Lung (tissue), 12 donors: ENCODE results near the gene ERCC1. TPM values are rescaled to one million over a fixed set of nuclear protein-coding genes. Genes with fewer than 3 reads are reported as not detected.

Experiments used
- ATAC-seq: fragments of 200-7000 bp; cut with Tn5 transposase; one replicate; pipeline ENCODE4 v1.9.1; 2020; ENCODE audit warnings: moderate number of reproducible peaks; ENCODE audit not compliant: insufficient read depth, low FRiP score
- DNase-seq, 3 donors: peaks; one replicate each; pipeline ENCODE4 v3.0.0-alpha.2; 2013 to 2017
- H3K27ac ChIP-seq, 2 donors: one replicate each; pipeline ENCODE4 v1.5.1; 2013; ENCODE audit warnings: mild to moderate bottlenecking in 2 of 2, moderate library complexity in 2 of 2, control low read depth in 1 of 2, inconsistent platforms in 1 of 2, low read depth in 1 of 2, low read length in 1 of 2
- H3K27me3 ChIP-seq, 3 donors: one replicate each; pipeline ENCODE4 v1.5.1; 2013; ENCODE audit warnings: low read length in 2 of 3; ENCODE audit not compliant: control insufficient read depth in 3 of 3, insufficient read depth in 3 of 3
- H3K36me3 ChIP-seq, 4 donors: one replicate each; pipeline ENCODE4 v1.5.1; 2013; ENCODE audit warnings: low read length in 4 of 4, mild to moderate bottlenecking in 1 of 4, moderate library complexity in 1 of 4; ENCODE audit not compliant: control insufficient read depth in 4 of 4, insufficient read depth in 4 of 4
- H3K4me1 ChIP-seq, 5 donors: one replicate each; pipeline ENCODE4 v1.5.1; 2013; ENCODE audit warnings: low read length in 5 of 5, mild to moderate bottlenecking in 2 of 5, moderate library complexity in 1 of 5; ENCODE audit not compliant: control insufficient read depth in 5 of 5, insufficient read depth in 5 of 5
- H3K4me3 ChIP-seq: one replicate; pipeline ENCODE4 v1.5.1; 2013; ENCODE audit warnings: mild to moderate bottlenecking, control low read depth, moderate library complexity
- H3K9ac ChIP-seq, 2 donors: one replicate each; pipeline ENCODE4 v1.5.1; 2013; ENCODE audit warnings: low read length in 2 of 2, control low read depth in 1 of 2; ENCODE audit not compliant: insufficient read depth in 1 of 2
- H3K9me3 ChIP-seq, 4 donors: one replicate each; pipeline ENCODE4 v1.5.1; 2013; ENCODE audit warnings: low read length in 3 of 4, mild to moderate bottlenecking in 1 of 4, moderate library complexity in 1 of 4; ENCODE audit not compliant: control insufficient read depth in 4 of 4, insufficient read depth in 3 of 4
- CTCF ChIP-seq: IDR thresholded peaks from 2 replicates; pipeline ENCODE4 v1.5.1; 2012; ENCODE audit warnings: mild to moderate bottlenecking; ENCODE audit errors: control extremely low read depth, extremely low read depth
- WGBS, 2 donors: extraction: QIAGEN DNeasy Blood & Tissue Kit; methylation state at CpG; one replicate each; pipeline ENCODE4 v1.1.7; 2013; 5-methylcytosine and 5-hydroxymethylcytosine counted together
- polyA plus RNA-seq, 2 donors: library from polyadenylated mRNA; stranded (reverse); fragments of 200-250 nt; gene quantifications; one replicate each; pipeline ENCODE4 v1.2.1, GENCODE V29; 2013
- total RNA-seq, 2 donors: library from RNA; depleted of rRNA in 1 of 2; stranded (reverse); fragments of >200 nt in 1 of 2; gene quantifications; one replicate each; pipeline ENCODE4 v1.2.1, GENCODE V29; 2014 to 2021
- donor health status: control.
- donor health status: control.
- donor health status: Bipolar disorder and iron deficiency.
- donor health status: healthy.
- donor health status: DM: yes; HTN: yes; CAD: no.

ERCC1 gene
- total and polyA plus RNA-seq, 4 donors: 53.2 to 82.3 (median 63.2) TPM

GRCh38 chr19:45443462-45444317 lies 20.0 kb upstream of the ERCC1 start:
- DNase-seq (peak; percentile 96 to 98 (median 97)), ATAC-seq (peak; percentile 75)
- Histone ChIP-seq H3K4me3 (no peak overlapping the region), H3K9ac (peak overlapping the region; percentile 79 to 90), H3K9me3 (no peaks in the 10 kb centered on the region), H3K36me3 (no peaks in the 10 kb centered on the region), H3K27me3 (no peaks in the 10 kb centered on the region), H3K27ac (peak overlapping the region; percentile 95 to 98), H3K4me1 (peaks cover 5 to 18% (median 8%) of the 10 kb centered on the region in 5 donors)
- TF ChIP-seq CTCF: no peak
- WGBS, 2 donors: 0% methylated on average over 39 to 49 of the region's 49 CpGs

- peak; percentile 64 to 75 (median 70) for DNase-seq
- H3K4me3 ChIP-seq: no peak overlapping the region
- TF ChIP-seq CTCF: no peak
- peaks cover 5 to 18% (median 8%) of the 10 kb centered on the region in 5 donors for H3K4me1 ChIP-seq
- H3K9ac ChIP-seq: peak overlapping the region in 1 of 2 donors; percentile 65
- WGBS, 2 donors: 7 to 13% methylated on average over 15 of the region's 15 CpGs
- H3K27ac ChIP-seq: peak overlapping the region; percentile 64 to 98
- ATAC-seq: no peak
- H3K9me3 ChIP-seq: no peaks in the 10 kb centered on the region
- no peaks in the 10 kb centered on the region for H3K27me3 ChIP-seq
- H3K36me3 ChIP-seq: no peaks in the 10 kb centered on the region
These were observed 19.2 kb upstream of the ERCC1 start for GRCh38 chr19:45442778-45443461.

GRCh38 chr19:45442408-45442777 lies 18.7 kb upstream of the ERCC1 start:
- DNase-seq: peak in 1 of 3 donors; percentile 34
- 76 to 82% methylated on average over 2 of the region's 2 CpGs for WGBS, 2 donors
- TF ChIP-seq CTCF: no peak
- Histone ChIP-seq H3K4me1 (peaks cover 5 to 18% (median 8%) of the 10 kb centered on the region in 5 donors), H3K9ac (no peak overlapping the region), H3K27ac (peak overlapping the region in 1 of 2 donors; percentile 98), H3K4me3 (no peak overlapping the region), H3K9me3 (no peaks in the 10 kb centered on the region), H3K27me3 (no peaks in the 10 kb centered on the region), H3K36me3 (no peaks in the 10 kb centered on the region)
- ATAC-seq: no peak
